GM13977 (cell line): ENCODE measurements around the gene BANF2.
"Not testable (repeated sequence)": the region's sequence is repeated elsewhere in the genome, so short reads cannot be mapped to it uniquely, and the experiment has no call there.

Source experiments
- DNase-seq: peaks from one replicate; pipeline ENCODE4 v3.0.0; 2012; ENCODE audit warnings: low spot score
- CTCF ChIP-seq: IDR thresholded peaks from 2 replicates; pipeline ENCODE4 v1.5.1; 2012; ENCODE audit warnings: mild to moderate bottlenecking, control low read depth; ENCODE audit not compliant: insufficient read depth; ENCODE audit errors: extremely low read depth, missing control alignments
- in situ Hi-C: fragments of 300-500 bp; cut with MboI; formaldehyde crosslinking; loops from one replicate; pipeline ENCODE4 v1.12.0; 2022; ENCODE audit warnings: low sequenced_read_pairs, low pct_unique_long_range_greater_than_20kb, mixed read lengths, inconsistent platforms; ENCODE audit not compliant: unreplicated experiment

BANF2 gene

GRCh38 chr20:17765017-17765416 is 65.3 kb downstream of the BANF2 start:
- in situ Hi-C loops, result no loop called here
- no peak for DNase-seq
- no peak for TF ChIP-seq CTCF

- in situ Hi-C loops, result no loop called here
Measured at GRCh38 chr20:17765584-17765983, 65.8 kb downstream of the BANF2 start.

GRCh38 chr20:17766226-17766625 is 66.5 kb downstream of the BANF2 start:
- no peak for DNase-seq
- no peak for TF ChIP-seq CTCF
- in situ Hi-C loops, result no loop called here

More at GRCh38 chr20:17765584-17765983, 65.8 kb downstream of the BANF2 start:
- no peak for TF ChIP-seq CTCF
- no peak for DNase-seq

GRCh38 chr20:17767624-17768023 is 67.9 kb downstream of the BANF2 start:
- TF ChIP-seq CTCF, result no peak
- DNase-seq, result no peak
- in situ Hi-C loops, result no loop called here

GRCh38 chr20:17768271-17768670 is 68.5 kb downstream of the BANF2 start:
- in situ Hi-C loops, result no loop called here
- TF ChIP-seq CTCF, result no peak
- no peak for DNase-seq

- in situ Hi-C loops, result not testable (repeated sequence)
Measured at GRCh38 chr20:17769716-17770115, 70.0 kb downstream of the BANF2 start.

GRCh38 chr20:17771206-17772004 is 71.6 kb downstream of the BANF2 start:
- TF ChIP-seq CTCF, result no peak
- no peak for DNase-seq
- in situ Hi-C loops, result no loop called here

More at GRCh38 chr20:17769716-17770115, 70.0 kb downstream of the BANF2 start:
- not testable (repeated sequence) for DNase-seq
